ENCODE results near the gene MYBPC2. TPM values are rescaled to one million over a fixed set of nuclear protein-coding genes. Genes with fewer than 3 reads are reported as not detected.
"Not testable (repeated sequence)": the region's sequence is repeated elsewhere in the genome, so short reads cannot be mapped to it uniquely, and the experiment has no call there.

Gene MYBPC2
- total RNA-seq, 2 donors from 2014 or later: 0.07 to 0.08 TPM

DNA sequence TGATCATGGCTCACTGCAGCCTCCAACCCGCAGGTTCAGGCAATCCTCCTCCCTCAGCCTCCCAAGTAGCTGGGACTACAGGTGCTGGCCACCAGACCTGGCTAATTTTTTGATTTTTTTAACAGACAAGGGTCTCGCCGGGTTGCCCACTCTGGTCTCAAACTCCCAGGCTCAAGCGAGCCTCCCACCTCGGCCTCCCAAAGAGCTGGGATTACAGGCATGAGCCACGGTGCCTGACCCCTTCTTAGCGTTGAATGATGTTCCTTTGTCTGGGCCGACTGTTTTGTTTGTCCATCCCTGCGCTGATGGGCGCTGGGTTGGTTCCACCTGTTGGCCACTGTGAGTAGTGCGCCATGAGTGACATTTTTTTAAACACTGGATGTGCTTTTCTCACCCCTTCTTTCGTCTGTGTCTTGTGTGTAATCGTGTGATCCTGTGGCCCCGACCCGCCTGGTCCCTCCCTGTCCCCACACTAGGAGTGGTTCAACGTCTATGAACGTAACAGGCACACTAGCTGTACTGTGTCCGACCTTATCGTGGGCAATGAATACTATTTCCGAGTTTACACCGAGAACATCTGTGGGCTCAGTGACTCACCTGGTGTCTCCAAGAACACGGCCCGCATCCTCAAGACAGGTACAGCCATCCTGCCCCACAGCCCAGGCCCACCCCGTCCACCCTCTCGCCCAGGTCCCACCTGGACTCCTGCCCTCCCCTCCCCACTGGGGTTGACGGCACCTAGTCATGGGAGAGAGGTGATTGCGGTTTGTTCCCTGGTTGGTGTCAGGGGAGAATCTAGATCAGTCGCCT, 28.6 kb downstream of the MYBPC2 start:
- ATAC-seq (peak; percentile 85), DNase-seq (peak in 2 of 3 donors; percentile 22 to 44)
- peaks cover 41% of the 10 kb centered on the region for H3K27me3 Mint-ChIP-seq
- H3K27ac Mint-ChIP-seq: peak overlapping the region; percentile 11
- peaks cover 6% of the 10 kb centered on the region for H3K4me1 Mint-ChIP-seq
- H3K36me3 Mint-ChIP-seq (ENCODE audit: low read depth): peaks cover 5% of the 10 kb centered on the region
- no peaks in the 10 kb centered on the region for H3K9me3 ChIP-seq (ENCODE audit: control insufficient read depth, low read length, poor library complexity, severe bottlenecking)
- no peak overlapping the region for H3K4me3 Mint-ChIP-seq

- no peak overlapping the region for H3K27ac Mint-ChIP-seq
- H3K4me1 Mint-ChIP-seq: peaks cover 3% of the 10 kb centered on the region
- H3K4me3 Mint-ChIP-seq: no peak overlapping the region
- ATAC-seq (no peak), DNase-seq (no peak)
- H3K27me3 Mint-ChIP-seq: peaks cover 32% of the 10 kb centered on the region
- H3K9me3 ChIP-seq (ENCODE audit: control insufficient read depth, low read length, poor library complexity, severe bottlenecking): no peaks in the 10 kb centered on the region
- H3K36me3 Mint-ChIP-seq (ENCODE audit: low read depth): peaks cover 3% of the 10 kb centered on the region
Measured at GRCh38 chr19:50462970-50463369, 30.3 kb downstream of the MYBPC2 start.

DNA sequence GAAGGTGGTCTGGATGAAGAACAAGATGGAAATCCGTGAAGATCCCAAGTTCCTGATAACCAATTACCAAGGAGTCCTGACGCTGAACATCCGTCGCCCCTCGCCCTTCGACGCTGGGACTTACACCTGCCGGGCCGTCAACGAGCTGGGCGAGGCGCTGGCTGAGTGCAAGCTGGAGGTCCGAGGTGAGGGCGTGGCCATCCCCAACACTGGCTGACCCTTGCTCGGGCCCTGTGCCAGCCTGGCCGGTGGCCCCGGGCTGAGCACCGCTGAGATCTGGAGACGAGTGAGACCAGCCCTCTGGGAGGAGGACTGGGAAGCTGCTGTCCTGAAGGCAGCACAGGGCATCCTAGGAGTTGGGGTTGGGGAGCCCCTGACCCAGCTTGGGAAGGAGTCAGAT, 31.7 kb downstream of the MYBPC2 start:
- peak overlapping the region; percentile 67 for H3K27ac Mint-ChIP-seq
- H3K36me3 Mint-ChIP-seq (ENCODE audit: low read depth): peaks cover 3% of the 10 kb centered on the region
- no peak for ATAC-seq
- H3K4me3 Mint-ChIP-seq: no peak overlapping the region
- H3K4me1 Mint-ChIP-seq: peaks cover 3% of the 10 kb centered on the region
- no peak for DNase-seq
- H3K9me3 ChIP-seq (ENCODE audit: control insufficient read depth, low read length, poor library complexity, severe bottlenecking): no peaks in the 10 kb centered on the region
- H3K27me3 Mint-ChIP-seq: peaks cover 40% of the 10 kb centered on the region

- H3K4me1 Mint-ChIP-seq: peaks cover 3% of the 10 kb centered on the region
- ATAC-seq (no peak), DNase-seq (no peak)
- H3K9me3 ChIP-seq (ENCODE audit: control insufficient read depth, low read length, poor library complexity, severe bottlenecking): no peaks in the 10 kb centered on the region
- peaks cover 33% of the 10 kb centered on the region for H3K27me3 Mint-ChIP-seq
- no peak overlapping the region for H3K4me3 Mint-ChIP-seq
- H3K27ac Mint-ChIP-seq: no peak overlapping the region
- H3K36me3 Mint-ChIP-seq (ENCODE audit: low read depth): peaks cover 3% of the 10 kb centered on the region
Measured at GRCh38 chr19:50465000-50465399, 32.3 kb downstream of the MYBPC2 start.

DNA sequence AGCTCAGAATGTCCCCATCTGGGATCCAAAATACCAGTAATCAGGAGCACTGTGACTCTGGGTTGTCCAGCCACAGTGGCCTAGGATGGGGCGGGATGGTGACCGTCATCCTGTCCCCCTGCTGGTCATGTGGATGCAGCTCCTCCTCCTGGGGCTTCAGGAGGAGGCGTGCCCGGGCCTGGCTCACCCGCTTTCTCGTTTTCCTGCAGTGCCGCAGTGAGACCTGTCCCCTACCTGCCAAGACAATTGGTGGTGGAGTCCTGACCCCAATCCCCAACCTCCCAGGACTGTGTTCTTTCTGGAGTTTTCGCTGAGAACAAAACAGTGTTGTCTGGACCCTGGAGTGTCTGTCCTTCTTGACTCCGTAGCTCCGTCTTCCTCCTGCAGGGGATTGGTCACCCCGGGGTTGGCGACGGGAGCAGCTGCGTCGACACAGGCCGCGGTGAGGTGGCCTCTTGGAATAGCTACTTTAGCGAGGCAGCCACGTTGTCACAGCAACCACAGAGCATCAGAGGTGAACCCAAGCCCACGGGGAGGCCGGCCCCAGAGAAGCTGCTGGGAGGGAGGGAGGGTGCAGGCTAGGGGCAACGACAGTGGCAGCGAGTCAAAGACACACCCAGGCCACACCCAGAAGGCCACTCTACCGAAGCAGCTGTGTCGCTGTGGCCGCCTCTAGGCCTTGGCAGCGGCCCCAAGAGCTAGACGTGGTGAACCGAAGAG, 33.5 kb downstream of the MYBPC2 start:
- H3K9me3 ChIP-seq (ENCODE audit: control insufficient read depth, low read length, poor library complexity, severe bottlenecking): no peaks in the 10 kb centered on the region
- Mint-ChIP-seq H3K36me3 (ENCODE audit: low read depth) (peaks cover 3% of the 10 kb centered on the region), H3K27me3 (peaks cover 31% of the 10 kb centered on the region), H3K4me1 (peaks cover 2% of the 10 kb centered on the region), H3K27ac (no peak overlapping the region), H3K4me3 (no peak overlapping the region)
- DNase-seq (no peak), ATAC-seq (no peak)

DNA sequence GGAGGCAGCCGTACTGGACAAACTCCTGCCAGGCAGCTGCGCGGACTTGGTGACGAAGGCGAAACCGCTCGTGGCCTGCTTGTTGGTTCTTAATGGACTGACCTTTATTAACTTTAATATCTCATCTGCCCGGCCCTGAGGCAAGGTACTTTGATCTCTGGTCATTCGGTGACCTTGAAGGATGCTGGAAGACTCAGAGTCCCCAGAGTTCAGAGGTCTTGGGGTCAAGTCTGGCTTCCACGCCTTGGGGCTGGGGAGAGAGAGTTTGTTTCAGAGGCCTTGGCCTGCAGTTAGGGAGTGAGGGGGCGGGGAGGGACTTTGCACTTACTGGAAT, 34.0 kb downstream of the MYBPC2 start:
- H3K4me1 Mint-ChIP-seq: no peaks in the 10 kb centered on the region
- peaks cover 3% of the 10 kb centered on the region for H3K36me3 Mint-ChIP-seq (ENCODE audit: low read depth)
- H3K27me3 Mint-ChIP-seq: peaks cover 31% of the 10 kb centered on the region
- DNase-seq (no peak), ATAC-seq (no peak)
- no peak overlapping the region for H3K27ac Mint-ChIP-seq
- H3K4me3 Mint-ChIP-seq: no peak overlapping the region
- no peaks in the 10 kb centered on the region for H3K9me3 ChIP-seq (ENCODE audit: control insufficient read depth, low read length, poor library complexity, severe bottlenecking)

GRCh38 chr19:50467566-50467965, 34.9 kb downstream of the MYBPC2 start:
- H3K4me1 Mint-ChIP-seq: no peaks in the 10 kb centered on the region
- no peak overlapping the region for H3K27ac Mint-ChIP-seq
- H3K9me3 ChIP-seq (ENCODE audit: control insufficient read depth, low read length, poor library complexity, severe bottlenecking): no peaks in the 10 kb centered on the region
- H3K27me3 Mint-ChIP-seq: peaks cover 27% of the 10 kb centered on the region
- H3K4me3 Mint-ChIP-seq: no peak overlapping the region
- peaks cover 3% of the 10 kb centered on the region for H3K36me3 Mint-ChIP-seq (ENCODE audit: low read depth)
- no peak for DNase-seq
- ATAC-seq: no peak

GRCh38 chr19:50468818-50469217, 36.1 kb downstream of the MYBPC2 start:
- Mint-ChIP-seq H3K27ac (no peak overlapping the region), H3K27me3 (peaks cover 16% of the 10 kb centered on the region), H3K4me1 (no peaks in the 10 kb centered on the region), H3K36me3 (ENCODE audit: low read depth) (no peaks in the 10 kb centered on the region), H3K4me3 (no peak overlapping the region)
- DNase-seq (no peak), ATAC-seq (no peak)
- H3K9me3 ChIP-seq (ENCODE audit: control insufficient read depth, low read length, poor library complexity, severe bottlenecking): no peaks in the 10 kb centered on the region

- H3K4me1 Mint-ChIP-seq: peaks cover 20% of the 10 kb centered on the region
- not testable (repeated sequence) for H3K27ac Mint-ChIP-seq; H3K4me3 Mint-ChIP-seq; DNase-seq; H3K36me3 Mint-ChIP-seq (ENCODE audit: low read depth); ATAC-seq; H3K9me3 ChIP-seq (ENCODE audit: control insufficient read depth, low read length, poor library complexity, severe bottlenecking); H3K27me3 Mint-ChIP-seq
Measured at GRCh38 chr19:50473336-50473735, 40.6 kb downstream of the MYBPC2 start.

DNA sequence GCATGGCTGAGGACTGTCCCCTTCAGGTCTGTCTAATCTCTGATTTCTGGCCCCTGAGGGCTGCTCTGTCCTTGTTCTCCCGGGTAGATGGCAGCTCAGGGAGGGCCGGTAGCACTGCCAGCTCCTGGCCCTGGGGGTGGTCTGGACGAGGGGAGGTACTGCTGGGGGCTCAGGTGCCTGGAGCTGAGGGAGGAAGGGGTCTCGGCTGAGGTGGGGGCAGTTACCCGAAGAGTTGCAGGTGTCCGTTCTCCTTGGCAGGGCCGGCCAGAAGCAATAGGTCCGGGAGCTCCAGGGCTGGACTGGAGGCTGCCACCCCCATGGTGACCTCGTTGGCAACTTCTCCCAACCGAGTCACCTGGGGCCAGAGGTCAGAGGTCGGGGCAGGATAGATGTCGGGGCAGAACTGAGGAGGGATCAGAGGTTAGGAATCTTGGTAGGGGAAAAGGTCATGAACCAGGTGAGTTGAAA, 42.4 kb downstream of the MYBPC2 start:
- no peak for ATAC-seq
- Mint-ChIP-seq H3K36me3 (ENCODE audit: low read depth) (peaks cover 3% of the 10 kb centered on the region), H3K27me3 (no peaks in the 10 kb centered on the region), H3K27ac (peak overlapping the region; percentile 93), H3K4me1 (peaks cover 22% of the 10 kb centered on the region), H3K4me3 (peak overlapping the region; percentile 98)
- H3K9me3 ChIP-seq (ENCODE audit: control insufficient read depth, low read length, poor library complexity, severe bottlenecking): no peaks in the 10 kb centered on the region
- DNase-seq: no peak

DNA sequence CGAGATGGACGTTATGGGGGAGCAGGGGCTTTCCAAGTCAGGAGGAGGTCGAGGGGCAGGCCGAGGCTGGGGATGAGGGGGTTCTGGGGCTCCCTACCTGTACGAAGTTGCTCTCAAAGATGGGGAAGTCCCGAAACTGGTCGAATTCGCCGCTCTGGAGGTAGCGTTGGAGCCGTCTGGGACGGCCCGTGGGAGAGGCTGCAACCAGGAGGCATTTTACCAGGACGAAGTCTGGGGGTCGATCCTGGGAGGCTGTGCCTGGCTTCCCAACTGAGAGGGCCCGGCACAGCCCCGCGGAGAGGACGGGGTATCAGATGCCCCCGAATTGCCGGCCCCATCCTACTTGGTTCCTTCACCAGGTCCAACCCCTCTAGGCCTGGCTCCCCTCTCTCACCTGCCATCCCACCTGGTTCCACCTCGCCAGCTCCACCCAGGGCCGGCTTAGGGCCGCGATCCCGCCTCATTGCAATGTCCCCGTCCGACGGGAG, 43.1 kb downstream of the MYBPC2 start:
- ATAC-seq (no peak), DNase-seq (no peak)
- no peaks in the 10 kb centered on the region for H3K9me3 ChIP-seq (ENCODE audit: control insufficient read depth, low read length, poor library complexity, severe bottlenecking)
- Mint-ChIP-seq H3K36me3 (ENCODE audit: low read depth) (peaks cover 3% of the 10 kb centered on the region), H3K27me3 (no peaks in the 10 kb centered on the region), H3K27ac (peak overlapping the region; percentile 93), H3K4me1 (peaks cover 23% of the 10 kb centered on the region), H3K4me3 (peak overlapping the region; percentile 98)

GRCh38 chr19:50476224-50476906, 43.7 kb downstream of the MYBPC2 start, which contains the start of the genes EMC10 and GARIN5A:
Gene EMC10 (plus strand): TSS chr19:50476507. CDS start chr19:50476545, 38 bp downstream.
Gene GARIN5A (minus strand): TSS chr19:50476848. CDS start chr19:50476388, 460 bp downstream.
- DNase-seq (peak; percentile 88 to 93 (median 90)), ATAC-seq (peak; percentile 94)
- Mint-ChIP-seq H3K27ac (peak within 1 kb of the TSS; percentile 93), H3K27me3 (no peaks in the 10 kb centered on the region), H3K4me3 (peak within 1 kb of the TSS; percentile 98), H3K36me3 (ENCODE audit: low read depth) (peaks cover 3% of the 10 kb centered on the region), H3K4me1 (peaks cover 26% of the 10 kb centered on the region)
- no peaks in the 10 kb centered on the region for H3K9me3 ChIP-seq (ENCODE audit: control insufficient read depth, low read length, poor library complexity, severe bottlenecking)

DNA sequence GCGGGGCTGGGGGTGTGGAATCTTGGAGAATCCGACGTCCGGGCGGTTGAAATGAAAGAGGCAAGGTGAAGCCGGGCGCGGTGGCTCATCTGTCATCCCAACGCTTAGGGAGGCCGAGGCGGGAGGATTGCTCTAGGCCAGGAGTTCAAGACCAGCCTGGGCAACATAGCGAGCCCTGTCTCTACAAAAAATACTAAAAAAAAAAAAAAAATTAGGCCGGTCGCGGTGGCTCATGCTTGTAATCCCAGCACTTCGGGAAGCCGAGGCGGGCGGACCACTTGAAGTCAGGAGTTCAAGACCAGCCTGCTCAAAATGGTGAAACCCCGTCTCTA, 44.2 kb downstream of the MYBPC2 start:
- ATAC-seq (no peak), DNase-seq (no peak)
- H3K36me3 Mint-ChIP-seq (ENCODE audit: low read depth): peaks cover 3% of the 10 kb centered on the region
- peak overlapping the region; percentile 93 for H3K27ac Mint-ChIP-seq
- peak overlapping the region; percentile 98 for H3K4me3 Mint-ChIP-seq
- H3K9me3 ChIP-seq (ENCODE audit: control insufficient read depth, low read length, poor library complexity, severe bottlenecking): no peaks in the 10 kb centered on the region
- H3K4me1 Mint-ChIP-seq: peaks cover 26% of the 10 kb centered on the region
- H3K27me3 Mint-ChIP-seq: no peaks in the 10 kb centered on the region

Data from T-helper 17 cell (primary cell).